OCI-LY7 (cell line): Measurements from ENCODE around the gene DCLK1. TPM values are rescaled to one million over a fixed set of nuclear protein-coding genes. Genes with fewer than 3 reads are reported as not detected.
"Not testable (repeated sequence)": the region's sequence is repeated elsewhere in the genome, so short reads cannot be mapped to it uniquely, and the experiment has no call there.

Source experiments
- BruUV-seq: library from RNA; stranded (reverse); fragments of 400-500 nt; replicated peaks from 2 replicates; lab custom pipeline; 2021; lab: Mats Ljungman, UMichigan
- CTCF ChIA-PET: fragments of 300-600 bp; sonication (Branson Sonifier 250); formaldehyde crosslinking; loops from one replicate; lab custom pipeline; 2022; ENCODE audit warnings: antibody characterized with exemption; ENCODE audit not compliant: unreplicated experiment; lab: Charles Lee
- POLR2A ChIA-PET: fragments of 300-600 bp; sonication (Branson Sonifier 250); formaldehyde crosslinking; loops from one replicate; lab custom pipeline; 2022; ENCODE audit warnings: antibody characterized with exemption; lab: Charles Lee
- DNase-seq: peaks from one replicate; pipeline ENCODE4 v3.0.0-alpha.2; 2015; ENCODE audit warnings: low spot score
- H2AFZ ChIP-seq: fragments of 200-600 bp; sonication (generic), shearing (Covaris generic); 2 replicates; pipeline ENCODE4 v1.6.1; 2014; ENCODE audit warnings: mild to moderate bottlenecking, antibody characterized with exemption, low read length, moderate library complexity
- H3K27ac ChIP-seq: fragments of 200-600 bp; sonication (generic); 2 replicates; pipeline ENCODE4 v1.5.1; 2014; ENCODE audit warnings: mixed run types, low read depth, mild to moderate bottlenecking, moderate library complexity, low read length, inconsistent platforms; ENCODE audit not compliant: poor library complexity, severe bottlenecking
- H3K36me3 ChIP-seq: fragments of 200-600 bp; sonication (generic); 2 replicates; pipeline ENCODE4 v1.6.1; 2014; ENCODE audit warnings: mild to moderate bottlenecking, antibody characterized with exemption, low read length, moderate library complexity, mixed read lengths; ENCODE audit not compliant: insufficient read depth
- H3K4me1 ChIP-seq: fragments of 200-600 bp; sonication (generic); 2 replicates; pipeline ENCODE4 v1.5.1; 2014; ENCODE audit warnings: mild to moderate bottlenecking, low read length; ENCODE audit not compliant: insufficient read depth, poor library complexity, severe bottlenecking
- H3K4me2 ChIP-seq: fragments of 200-600 bp; sonication (generic); 2 replicates; pipeline ENCODE4 v1.6.1; 2014; ENCODE audit warnings: mild to moderate bottlenecking, low read length
- H3K4me3 ChIP-seq: fragments of 200-600 bp; sonication (generic); 2 replicates; pipeline ENCODE4 v1.5.1; 2014; ENCODE audit warnings: mild to moderate bottlenecking, low read depth, low read length; ENCODE audit not compliant: poor library complexity, severe bottlenecking
- H3K79me2 ChIP-seq: fragments of 200-600 bp; sonication (generic); 2 replicates; pipeline ENCODE4 v1.6.1; 2016; ENCODE audit warnings: low read depth, mild to moderate bottlenecking, low read length, moderate library complexity, mixed read lengths; ENCODE audit not compliant: insufficient read depth
- H3K9me2 ChIP-seq: fragments of 200-600 bp; sonication (generic); 2 replicates; pipeline ENCODE4 v1.6.1; 2016; ENCODE audit warnings: mild to moderate bottlenecking, low read length, mixed read lengths; ENCODE audit not compliant: insufficient read depth
- H3K9me3 ChIP-seq: fragments of 200-600 bp; sonication (generic); 2 replicates; pipeline ENCODE4 v1.6.1; 2014; ENCODE audit warnings: mild to moderate bottlenecking, mixed run types, low read length, mixed read lengths
- H4K20me1 ChIP-seq: fragments of 200-600 bp; sonication (generic); 2 replicates; pipeline ENCODE4 v1.6.1; 2014; ENCODE audit warnings: mild to moderate bottlenecking, antibody characterized with exemption, low read length, moderate library complexity, mixed read lengths; ENCODE audit not compliant: insufficient read depth
- EZH2phosphoT487 ChIP-seq: fragments of 200-600 bp; sonication (generic); IDR thresholded peaks from 2 replicates; pipeline ENCODE4 v1.6.1; 2018; ENCODE audit warnings: low read depth, borderline replicate concordance, mild to moderate bottlenecking, mixed run types, antibody characterized with exemption, low read length, moderate library complexity, mixed read lengths
- intact Hi-C: fragments of 100-400 bp; cut with micrococcal nuclease; formaldehyde crosslinking; loops from one replicate; pipeline ENCODE4 v1.10.0; 2022; ENCODE audit not compliant: unreplicated experiment
- total RNA-seq, 2 experiments: library from RNA; depleted of rRNA in 1 of 2; stranded (reverse); fragments of >200 nt in 1 of 2; shearing (Covaris generic) in 1 of 2; gene quantifications; 2 replicates each; pipeline ENCODE4 v1.2.3, GENCODE V29; 2014 to 2022
- TF ChIP-seq, protein P1 (sequence below): fragments of 200-600 bp; sonication (generic); conservative IDR thresholded peaks from 2 replicates; pipeline ENCODE4 v1.5.1; 2014; ENCODE audit warnings: mild to moderate bottlenecking, antibody characterized with exemption, low read length, moderate library complexity, mixed read lengths

DCLK1 gene
- total RNA-seq, 2 experiments from 2014 or later = not detected

DNA sequence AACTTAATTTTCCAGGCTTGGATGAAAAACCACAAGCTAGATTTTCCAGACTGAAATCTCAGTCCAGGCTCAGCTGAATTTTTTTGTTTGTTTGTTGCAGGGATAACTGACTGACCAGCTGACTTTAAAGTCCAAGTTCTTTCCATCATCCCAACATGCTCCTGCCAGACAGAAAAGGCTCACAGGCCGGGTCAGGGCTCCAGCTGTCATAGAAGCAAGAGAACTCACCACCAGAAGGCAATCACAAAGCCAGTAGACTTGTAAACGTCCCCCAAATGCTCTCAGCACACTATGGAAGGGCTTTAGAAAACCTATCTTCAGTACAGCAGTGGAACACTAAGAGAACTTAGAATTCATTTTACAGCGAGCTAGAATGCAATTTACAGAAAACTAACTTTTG lies 25.5 kb downstream of the DCLK1 start:
- BruUV-seq = no TSS peak
- no peaks in the 10 kb centered on the region for H3K9me2 ChIP-seq
- H2AFZ ChIP-seq = no peak overlapping the region
- intact Hi-C loops = no loop called here
- H3K9me3 ChIP-seq = no peaks in the 10 kb centered on the region
- no peak overlapping the region for H3K4me2 ChIP-seq
- H3K4me3 ChIP-seq = no peak overlapping the region
- TF ChIP-seq, protein P1, sequence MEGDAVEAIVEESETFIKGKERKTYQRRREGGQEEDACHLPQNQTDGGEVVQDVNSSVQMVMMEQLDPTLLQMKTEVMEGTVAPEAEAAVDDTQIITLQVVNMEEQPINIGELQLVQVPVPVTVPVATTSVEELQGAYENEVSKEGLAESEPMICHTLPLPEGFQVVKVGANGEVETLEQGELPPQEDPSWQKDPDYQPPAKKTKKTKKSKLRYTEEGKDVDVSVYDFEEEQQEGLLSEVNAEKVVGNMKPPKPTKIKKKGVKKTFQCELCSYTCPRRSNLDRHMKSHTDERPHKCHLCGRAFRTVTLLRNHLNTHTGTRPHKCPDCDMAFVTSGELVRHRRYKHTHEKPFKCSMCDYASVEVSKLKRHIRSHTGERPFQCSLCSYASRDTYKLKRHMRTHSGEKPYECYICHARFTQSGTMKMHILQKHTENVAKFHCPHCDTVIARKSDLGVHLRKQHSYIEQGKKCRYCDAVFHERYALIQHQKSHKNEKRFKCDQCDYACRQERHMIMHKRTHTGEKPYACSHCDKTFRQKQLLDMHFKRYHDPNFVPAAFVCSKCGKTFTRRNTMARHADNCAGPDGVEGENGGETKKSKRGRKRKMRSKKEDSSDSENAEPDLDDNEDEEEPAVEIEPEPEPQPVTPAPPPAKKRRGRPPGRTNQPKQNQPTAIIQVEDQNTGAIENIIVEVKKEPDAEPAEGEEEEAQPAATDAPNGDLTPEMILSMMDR = no peak
- no peak for TF ChIP-seq EZH2phosphoT487
- ChIA-PET POLR2A (interaction anchor here (0.6 to 1.0 kb wide), 2 partner anchors 20 to 24 kb away, joined by 3 to 6 read pairs; no protein-coding TSS in a partner anchor), CTCF (no interaction called here)
- no peak overlapping the region for H3K27ac ChIP-seq
- H3K79me2 ChIP-seq = no peaks in the 10 kb centered on the region
- H4K20me1 ChIP-seq = no peaks in the 10 kb centered on the region
- H3K36me3 ChIP-seq = no peaks in the 10 kb centered on the region
- DNase-seq = no peak
- no peaks in the 10 kb centered on the region for H3K4me1 ChIP-seq

DNA sequence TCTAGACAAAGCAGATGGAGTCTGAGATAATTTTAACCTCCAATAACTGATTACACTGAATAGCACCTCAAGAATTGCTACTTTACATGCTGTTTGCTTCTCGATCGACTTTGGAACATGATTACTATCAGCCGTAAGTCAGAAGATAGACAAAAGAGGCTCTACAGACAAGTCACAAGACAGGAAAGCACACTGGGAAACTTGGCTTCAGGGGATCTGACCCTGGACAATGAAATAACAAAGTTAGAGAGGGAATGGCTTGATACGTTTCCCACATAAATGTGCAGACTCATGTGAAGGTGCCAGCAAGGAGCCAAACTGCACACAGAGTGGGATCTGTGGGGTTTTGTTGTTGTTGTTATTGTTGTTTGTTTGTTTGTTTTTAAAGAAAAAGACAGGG lies 28.5 kb downstream of the DCLK1 start:
- no peaks in the 10 kb centered on the region for H3K36me3 ChIP-seq
- H3K4me2 ChIP-seq = no peak overlapping the region
- H3K27ac ChIP-seq = no peak overlapping the region
- H3K79me2 ChIP-seq = no peaks in the 10 kb centered on the region
- no peak overlapping the region for H3K4me3 ChIP-seq
- no peaks in the 10 kb centered on the region for H3K4me1 ChIP-seq
- no peak overlapping the region for H2AFZ ChIP-seq
- no TSS peak for BruUV-seq
- TF ChIP-seq EZH2phosphoT487 = no peak
- TF ChIP-seq, protein P1 = no peak
- DNase-seq = no peak
- no peaks in the 10 kb centered on the region for H3K9me2 ChIP-seq
- no peaks in the 10 kb centered on the region for H4K20me1 ChIP-seq
- POLR2A ChIA-PET = interaction anchor here (0.7 kb wide), 1 partner anchor 77 kb away, joined by 3 read pairs; no protein-coding TSS in a partner anchor
- CTCF ChIA-PET = no interaction called here
- H3K9me3 ChIP-seq = no peaks in the 10 kb centered on the region
- intact Hi-C loops = no loop called here

DNA sequence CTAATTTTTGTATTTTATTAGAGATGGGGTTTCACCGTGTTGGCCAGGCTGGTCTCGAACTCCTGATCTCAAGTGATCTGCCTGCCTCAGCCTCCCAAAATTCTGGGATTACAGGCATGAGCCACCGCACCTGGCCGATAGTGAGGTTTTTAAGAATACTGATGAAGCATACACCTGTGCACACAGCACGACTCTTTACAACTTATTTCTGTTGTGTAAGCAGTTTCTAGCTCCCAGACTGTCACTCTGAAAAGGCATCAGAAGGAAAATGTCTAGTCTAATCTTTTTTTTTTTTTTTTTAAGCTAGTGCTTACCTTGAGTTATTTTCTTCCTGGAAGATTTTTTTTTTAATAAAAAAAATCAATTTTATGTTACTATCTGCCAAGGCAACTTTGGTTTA lies 29.3 kb downstream of the DCLK1 start:
- H3K79me2 ChIP-seq, H3K4me2 ChIP-seq, CTCF ChIA-PET, H2AFZ ChIP-seq, H3K4me3 ChIP-seq, H4K20me1 ChIP-seq, DNase-seq, H3K27ac ChIP-seq, H3K4me1 ChIP-seq, H3K9me3 ChIP-seq, BruUV-seq, intact Hi-C loops, H3K36me3 ChIP-seq, H3K9me2 ChIP-seq: not testable (repeated sequence)
- POLR2A ChIA-PET = interaction anchor here (0.6 to 0.7 kb wide), 2 partner anchors 79 to 111 kb away, joined by 3 to 4 read pairs; no protein-coding TSS in a partner anchor
